Uterus (tissue), 4 donors: ENCODE results near the gene TRIM44. TPM values are rescaled to one million over a fixed set of nuclear protein-coding genes. Genes with fewer than 3 reads are reported as not detected.

Source experiments
- DNase-seq, 2 donors: peaks; one replicate each; pipeline ENCODE4 v3.0.0-alpha.2; 2019 to 2020
- H3K27ac ChIP-seq, 2 donors: fragments of 200-600 bp; sonication (generic); 1 replicate in 1 of 2; 2 replicates in 1 of 2; pipeline ENCODE4 v1.5.1; 2016 to 2018
- H3K27me3 ChIP-seq, 2 donors: fragments of 200-600 bp; sonication (generic); one replicate each; pipeline ENCODE4 v1.5.1; 2018 to 2019; ENCODE audit warnings: control low read depth in 1 of 2
- H3K36me3 ChIP-seq, 2 donors: fragments of 200-600 bp; sonication (generic); one replicate each; pipeline ENCODE4 v1.5.1; 2019; ENCODE audit warnings: control low read depth in 1 of 2
- H3K4me1 ChIP-seq, 2 donors: fragments of 200-600 bp; sonication (generic); one replicate each; pipeline ENCODE4 v1.5.1; 2018 to 2019; ENCODE audit warnings: control low read depth in 1 of 2
- H3K4me3 ChIP-seq, 2 donors: fragments of 200-600 bp; sonication (generic); 1 replicate in 1 of 2; 2 replicates in 1 of 2; pipeline ENCODE4 v1.5.1; 2018 to 2019; ENCODE audit warnings: mild to moderate bottlenecking in 1 of 2
- H3K9me3 ChIP-seq, 2 donors: fragments of 200-600 bp; sonication (generic); one replicate each; pipeline ENCODE4 v1.5.1; 2019; ENCODE audit warnings: control low read depth in 1 of 2
- CTCF ChIP-seq, 4 experiments: fragments of 200-600 bp in 2 of 4; fragments of 450-650 bp in 2 of 4; sonication (generic) in 2 of 4; IDR thresholded peaks; one replicate each; pipeline ENCODE4 v1.5.1; 2016 to 2019; ENCODE audit warnings: antibody characterized with exemption in 4 of 4, mild to moderate bottlenecking in 2 of 4, moderate library complexity in 1 of 4
- POLR2A ChIP-seq, 2 donors: fragments of 450-650 bp; IDR thresholded peaks; one replicate each; pipeline ENCODE4 v1.6.1; 2016; ENCODE audit warnings: antibody characterized with exemption in 2 of 2, mild to moderate bottlenecking in 1 of 2, moderate library complexity in 1 of 2
- intact Hi-C: fragments of 100-400 bp; cut with DNase I; formaldehyde crosslinking; loops from one replicate; pipeline ENCODE4 v1.15.1; 2023; ENCODE audit warnings: low total_unique reads
- total RNA-seq, 4 donors: library from RNA; depleted of rRNA in 3 of 4; stranded (reverse); fragments of >200 nt in 3 of 4; gene quantifications; one replicate each; pipeline versions ENCODE4 v1.1.0 to v1.2.4, GENCODE V29; 2014 to 2023
- donor health status: DM: yes; HTN: yes; CAD: no.

Gene TRIM44
- total RNA-seq, 4 donors from 2014 or later: 16.1 to 65.3 (median 40.4) TPM

- TF ChIP-seq CTCF (IDR thresholded peaks at IDR 0.05): no peak
- no peak for TF ChIP-seq POLR2A (IDR thresholded peaks at IDR 0.05)
- H3K36me3 ChIP-seq: no peaks in the 10 kb centered on the region
- no peaks in the 10 kb centered on the region for H3K27me3 ChIP-seq
- H3K9me3 ChIP-seq: no peaks in the 10 kb centered on the region
- no peak overlapping the region for H3K4me3 ChIP-seq
- H3K27ac ChIP-seq: no peak overlapping the region
- no peak for DNase-seq
- H3K4me1 ChIP-seq: no peaks in the 10 kb centered on the region
- intact Hi-C loops: no loop called here
These were observed 116.8 kb downstream of the TRIM44 start for GRCh38 chr11:35779409-35779808.

GRCh38 chr11:35780951-35781860 is 118.6 kb downstream of the TRIM44 start:
- H3K27ac ChIP-seq: no peak overlapping the region
- intact Hi-C loops: no loop called here
- H3K27me3 ChIP-seq: no peaks in the 10 kb centered on the region

GRCh38 chr11:35781861-35782470 is 119.4 kb downstream of the TRIM44 start:
- Histone ChIP-seq H3K4me3 (no peak overlapping the region), H3K36me3 (no peaks in the 10 kb centered on the region), H3K9me3 (no peaks in the 10 kb centered on the region), H3K27ac (no peak overlapping the region), H3K4me1 (no peaks in the 10 kb centered on the region), H3K27me3 (no peaks in the 10 kb centered on the region)
- TF ChIP-seq CTCF (IDR thresholded peaks at IDR 0.05) (no peak), POLR2A (IDR thresholded peaks at IDR 0.05) (no peak)
- no peak for DNase-seq
- intact Hi-C loops: no loop called here

More at GRCh38 chr11:35780951-35781860, 118.6 kb downstream of the TRIM44 start:
- Histone ChIP-seq H3K4me3 (no peak overlapping the region), H3K4me1 (no peaks in the 10 kb centered on the region), H3K9me3 (no peaks in the 10 kb centered on the region), H3K36me3 (no peaks in the 10 kb centered on the region)
- TF ChIP-seq POLR2A (IDR thresholded peaks at IDR 0.05): no peak
- TF ChIP-seq CTCF (IDR thresholded peaks at IDR 0.05): no peak
- DNase-seq: no peak

- Histone ChIP-seq H3K36me3 (no peaks in the 10 kb centered on the region), H3K4me1 (no peaks in the 10 kb centered on the region), H3K27ac (no peak overlapping the region), H3K27me3 (no peaks in the 10 kb centered on the region), H3K4me3 (no peak overlapping the region), H3K9me3 (no peaks in the 10 kb centered on the region)
- no peak for DNase-seq
- intact Hi-C loops: no loop called here
- no peak for TF ChIP-seq POLR2A (IDR thresholded peaks at IDR 0.05)
- TF ChIP-seq CTCF (IDR thresholded peaks at IDR 0.05): no peak
These were observed 121.2 kb downstream of the TRIM44 start for GRCh38 chr11:35783809-35784208.

- H3K36me3 ChIP-seq: no peaks in the 10 kb centered on the region
- no peaks in the 10 kb centered on the region for H3K9me3 ChIP-seq
- H3K27me3 ChIP-seq: no peaks in the 10 kb centered on the region
- H3K4me3 ChIP-seq: no peak overlapping the region
- DNase-seq: no peak
- no peak for TF ChIP-seq POLR2A (IDR thresholded peaks at IDR 0.05)
- TF ChIP-seq CTCF (IDR thresholded peaks at IDR 0.05): no peak
- no peaks in the 10 kb centered on the region for H3K4me1 ChIP-seq
- intact Hi-C loops: no loop called here
- H3K27ac ChIP-seq: no peak overlapping the region
These were observed 122.1 kb downstream of the TRIM44 start for GRCh38 chr11:35784699-35785098.
